Nephron (organoid): ENCODE data around the gene DCLK1.

Source experiments
- H3K27ac Mint-ChIP-seq, 3 experiments: 2 replicates each; pipeline ENCODE4 v1.8.0; 2020; ENCODE audit warnings: mixed read lengths in 3 of 3, mild to moderate bottlenecking in 2 of 3, moderate library complexity in 1 of 3
- H3K27me3 Mint-ChIP-seq: 2 replicates; pipeline ENCODE4 v1.8.0; 2021; ENCODE audit warnings: low read depth, mild to moderate bottlenecking, moderate library complexity, mixed read lengths
- H3K36me3 Mint-ChIP-seq: 2 replicates; pipeline ENCODE4 v1.8.0; 2020; ENCODE audit warnings: low read depth, mixed read lengths
- H3K4me1 Mint-ChIP-seq: 2 replicates; pipeline ENCODE4 v1.8.0; 2020; ENCODE audit warnings: mixed read lengths
- H3K4me3 Mint-ChIP-seq, 3 experiments: 2 replicates each; pipeline ENCODE4 v1.8.0; 2020; ENCODE audit warnings: mild to moderate bottlenecking in 3 of 3, mixed read lengths in 3 of 3, moderate library complexity in 2 of 3
- H3K9me3 Mint-ChIP-seq: 2 replicates; pipeline ENCODE4 v1.8.0; 2020; ENCODE audit warnings: mixed read lengths
- TF ChIP-seq, protein P1 (sequence below), 3 experiments: fragments of 200-600 bp; sonication (generic); IDR thresholded peaks; one replicate each; pipeline ENCODE4 v1.5.0; 2021; ENCODE audit warnings: antibody characterized with exemption in 3 of 3; ENCODE audit not compliant: unreplicated experiment in 3 of 3

DCLK1 gene

DNA sequence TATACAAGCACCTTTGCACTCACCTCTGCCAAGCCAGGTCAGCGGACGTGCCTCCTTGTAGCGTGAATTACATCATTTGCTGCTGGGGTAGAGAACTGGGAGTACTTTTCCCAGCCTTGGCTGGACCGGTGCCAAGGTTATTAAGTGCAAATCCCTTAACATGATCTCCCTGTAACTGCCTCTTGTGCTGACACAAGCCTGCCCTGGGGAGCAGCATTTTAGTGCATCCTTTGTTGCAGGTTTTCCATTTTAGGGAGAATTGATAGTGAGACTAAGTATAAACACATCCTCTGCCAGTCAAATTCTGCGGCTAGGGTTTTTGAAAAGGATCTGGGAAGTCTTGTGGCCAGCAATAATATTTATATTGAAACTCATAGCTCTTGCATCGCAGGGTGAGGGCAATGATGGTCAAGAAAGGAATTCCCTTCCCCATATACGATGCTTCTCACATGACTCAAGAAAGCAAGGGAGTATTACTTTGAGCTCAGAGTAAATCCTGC lies 32.7 kb upstream of the DCLK1 start:
- TF ChIP-seq, protein P1, sequence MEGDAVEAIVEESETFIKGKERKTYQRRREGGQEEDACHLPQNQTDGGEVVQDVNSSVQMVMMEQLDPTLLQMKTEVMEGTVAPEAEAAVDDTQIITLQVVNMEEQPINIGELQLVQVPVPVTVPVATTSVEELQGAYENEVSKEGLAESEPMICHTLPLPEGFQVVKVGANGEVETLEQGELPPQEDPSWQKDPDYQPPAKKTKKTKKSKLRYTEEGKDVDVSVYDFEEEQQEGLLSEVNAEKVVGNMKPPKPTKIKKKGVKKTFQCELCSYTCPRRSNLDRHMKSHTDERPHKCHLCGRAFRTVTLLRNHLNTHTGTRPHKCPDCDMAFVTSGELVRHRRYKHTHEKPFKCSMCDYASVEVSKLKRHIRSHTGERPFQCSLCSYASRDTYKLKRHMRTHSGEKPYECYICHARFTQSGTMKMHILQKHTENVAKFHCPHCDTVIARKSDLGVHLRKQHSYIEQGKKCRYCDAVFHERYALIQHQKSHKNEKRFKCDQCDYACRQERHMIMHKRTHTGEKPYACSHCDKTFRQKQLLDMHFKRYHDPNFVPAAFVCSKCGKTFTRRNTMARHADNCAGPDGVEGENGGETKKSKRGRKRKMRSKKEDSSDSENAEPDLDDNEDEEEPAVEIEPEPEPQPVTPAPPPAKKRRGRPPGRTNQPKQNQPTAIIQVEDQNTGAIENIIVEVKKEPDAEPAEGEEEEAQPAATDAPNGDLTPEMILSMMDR (IDR thresholded peaks at IDR 0.05; ENCODE audit: unreplicated experiment in 3 of 3): no peak
- peak overlapping the region in 1 of 3 experiments; percentile 41 for H3K4me3 Mint-ChIP-seq
- peaks cover 56% of the 10 kb centered on the region for H3K4me1 Mint-ChIP-seq
- H3K9me3 Mint-ChIP-seq: no peaks in the 10 kb centered on the region
- no peaks in the 10 kb centered on the region for H3K27me3 Mint-ChIP-seq
- H3K27ac Mint-ChIP-seq: peak overlapping the region; percentile 83 to 95 (median 90)
- no peaks in the 10 kb centered on the region for H3K36me3 Mint-ChIP-seq

DNA sequence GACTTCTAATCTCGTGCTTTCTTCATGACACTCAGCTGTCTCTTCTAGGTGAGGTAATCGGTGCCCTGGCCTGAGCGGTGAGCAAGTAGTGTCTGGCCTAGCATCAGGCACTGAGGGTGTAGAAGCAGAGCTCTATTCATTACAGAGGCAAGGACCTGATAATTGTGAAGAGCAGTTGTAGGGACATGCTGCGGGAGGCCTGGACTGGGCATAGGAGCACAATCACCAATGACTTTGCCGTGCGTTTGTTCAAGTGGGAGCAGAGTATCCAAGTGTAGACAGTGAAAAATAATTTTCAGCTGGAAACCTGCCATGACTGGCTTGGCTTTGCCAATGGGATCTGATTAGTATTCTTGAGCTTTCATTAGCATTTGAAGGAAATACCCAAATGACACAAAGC lies 32.1 kb upstream of the DCLK1 start:
- Mint-ChIP-seq H3K4me3 (no peak overlapping the region), H3K36me3 (no peaks in the 10 kb centered on the region), H3K4me1 (peaks cover 60% of the 10 kb centered on the region), H3K27me3 (no peaks in the 10 kb centered on the region), H3K27ac (peak overlapping the region; percentile 83 to 95 (median 90)), H3K9me3 (no peaks in the 10 kb centered on the region)
- TF ChIP-seq, protein P1 (IDR thresholded peaks at IDR 0.05; ENCODE audit: unreplicated experiment in 3 of 3): no peak

DNA sequence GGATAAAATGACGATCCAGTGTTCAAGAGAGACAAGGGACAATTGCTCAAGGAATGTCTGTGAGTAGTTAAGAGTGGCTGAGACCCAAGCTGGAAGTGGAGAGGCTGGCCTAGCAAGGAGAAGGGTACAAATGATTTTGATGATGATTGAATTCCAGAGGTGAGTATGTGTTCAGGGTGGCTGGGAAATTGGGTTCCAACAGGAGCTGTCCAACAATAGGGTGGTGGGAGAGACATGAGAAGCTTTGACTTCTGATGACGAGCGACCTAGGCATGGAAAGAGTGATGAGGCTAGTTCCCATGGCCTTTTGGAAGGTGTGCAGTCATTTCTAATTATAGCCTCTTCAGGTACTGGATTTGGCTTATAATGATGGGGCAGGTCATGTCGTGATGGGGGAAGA lies 29.1 kb upstream of the DCLK1 start:
- TF ChIP-seq, protein P1 (IDR thresholded peaks at IDR 0.05; ENCODE audit: unreplicated experiment in 3 of 3): no peak
- Mint-ChIP-seq H3K4me3 (no peak overlapping the region), H3K36me3 (no peaks in the 10 kb centered on the region), H3K27ac (peak overlapping the region in 1 of 3 experiments; percentile 1), H3K9me3 (no peaks in the 10 kb centered on the region), H3K27me3 (no peaks in the 10 kb centered on the region), H3K4me1 (peaks cover 72% of the 10 kb centered on the region)

DNA sequence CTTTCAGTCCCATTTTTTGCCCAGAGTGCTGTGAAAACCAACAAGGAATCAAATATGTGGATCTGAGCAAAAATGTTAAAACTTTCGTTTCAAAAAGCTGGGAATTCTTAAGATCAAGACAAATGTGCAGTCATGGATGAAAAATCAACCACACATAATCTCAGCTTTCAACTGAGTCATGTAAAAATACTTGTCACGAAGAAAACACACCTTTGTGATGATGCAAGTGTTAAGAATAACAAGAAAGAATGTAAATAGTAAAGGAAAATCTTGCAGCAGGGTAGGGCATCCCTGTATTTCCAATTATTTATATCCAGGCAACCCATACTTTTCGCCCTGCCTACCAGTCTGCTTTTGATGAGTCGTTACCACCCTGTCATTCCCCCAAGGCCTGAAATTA lies 27.4 kb upstream of the DCLK1 start:
- H3K36me3 Mint-ChIP-seq: no peaks in the 10 kb centered on the region
- H3K27ac Mint-ChIP-seq: peak overlapping the region in 1 of 3 experiments; percentile 92
- peaks cover 6% of the 10 kb centered on the region for H3K27me3 Mint-ChIP-seq
- no peak overlapping the region for H3K4me3 Mint-ChIP-seq
- H3K9me3 Mint-ChIP-seq: no peaks in the 10 kb centered on the region
- TF ChIP-seq, protein P1 (IDR thresholded peaks at IDR 0.05; ENCODE audit: unreplicated experiment in 3 of 3): no peak
- H3K4me1 Mint-ChIP-seq: peaks cover 68% of the 10 kb centered on the region

DNA sequence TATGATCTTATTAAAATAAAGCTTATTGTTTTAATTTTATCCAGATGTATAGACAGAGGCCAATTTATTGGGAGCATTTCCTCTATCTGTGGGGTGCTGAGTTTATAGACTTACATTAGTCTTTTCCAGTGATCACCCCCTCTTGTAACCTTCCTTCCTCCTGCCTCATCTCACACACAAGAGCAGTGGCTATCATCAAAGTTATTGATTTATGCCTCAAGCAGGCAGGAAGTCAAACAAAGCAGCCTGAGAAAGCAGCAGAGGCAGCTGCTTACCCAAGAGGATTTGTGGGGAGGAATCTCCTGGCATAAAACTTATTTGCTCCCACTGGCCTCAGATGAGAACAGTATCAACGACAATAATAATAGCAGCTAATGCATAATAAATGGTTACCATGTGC lies 26.3 kb upstream of the DCLK1 start:
- no peaks in the 10 kb centered on the region for H3K9me3 Mint-ChIP-seq
- peaks cover 57% of the 10 kb centered on the region for H3K4me1 Mint-ChIP-seq
- peak overlapping the region; percentile 47 to 92 (median 58) for H3K27ac Mint-ChIP-seq
- peaks cover 10% of the 10 kb centered on the region for H3K27me3 Mint-ChIP-seq
- no peak overlapping the region for H3K4me3 Mint-ChIP-seq
- no peaks in the 10 kb centered on the region for H3K36me3 Mint-ChIP-seq
- TF ChIP-seq, protein P1 (IDR thresholded peaks at IDR 0.05; ENCODE audit: unreplicated experiment in 3 of 3): no peak

DNA sequence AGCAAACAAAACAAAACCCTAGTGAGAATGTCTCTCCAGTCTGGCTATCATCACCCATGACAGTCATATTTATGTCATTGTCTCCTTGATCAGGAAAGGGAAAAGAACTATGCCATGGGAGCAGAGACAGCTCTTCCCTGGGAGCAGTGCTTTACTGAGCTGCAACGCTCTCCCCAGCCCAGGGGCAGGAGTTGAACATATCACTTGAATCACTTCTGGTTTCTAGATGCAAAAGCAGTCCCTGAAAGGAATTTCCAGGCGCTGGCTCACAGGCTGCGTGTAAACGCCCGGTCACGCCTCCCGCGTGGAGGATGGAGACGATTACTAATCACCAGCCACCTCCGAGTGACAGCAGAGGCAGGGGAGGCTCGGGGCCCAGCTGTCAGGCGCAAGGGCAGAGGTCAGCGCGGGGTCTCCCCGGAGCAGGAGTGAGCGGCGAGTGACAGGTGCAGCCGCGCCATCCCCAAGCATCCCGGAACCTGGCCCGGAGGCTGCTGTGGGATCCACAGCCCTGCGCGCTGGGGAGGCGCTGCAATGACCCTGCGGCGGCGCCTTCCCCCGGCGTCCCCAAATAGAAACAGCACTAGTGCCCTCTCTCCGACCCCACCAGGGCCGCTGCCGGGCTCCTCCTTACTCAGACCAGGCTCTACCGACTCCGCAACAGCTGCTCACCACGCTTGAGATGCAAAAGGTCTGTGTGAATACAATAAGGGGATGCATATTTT lies 23.5 kb upstream of the DCLK1 start:
- peaks cover 14% of the 10 kb centered on the region for H3K9me3 Mint-ChIP-seq
- peaks cover 55% of the 10 kb centered on the region for H3K4me1 Mint-ChIP-seq
- peak overlapping the region; percentile 19 to 90 (median 65) for H3K27ac Mint-ChIP-seq
- TF ChIP-seq, protein P1 (IDR thresholded peaks at IDR 0.05; ENCODE audit: unreplicated experiment in 3 of 3): no peak
- H3K36me3 Mint-ChIP-seq: no peaks in the 10 kb centered on the region
- H3K27me3 Mint-ChIP-seq: peaks cover 10% of the 10 kb centered on the region
- peak overlapping the region; percentile 75 to 81 (median 78) for H3K4me3 Mint-ChIP-seq
